Measurements from ENCODE around the gene BAIAP2. TPM values are rescaled to one million over a fixed set of nuclear protein-coding genes. Genes with fewer than 3 reads are reported as not detected.

Gene BAIAP2
- total and polyA plus RNA-seq, 10 of the 15 experiments (the other 5 are each of a cell fraction or from before 2014, with no cell fraction given) = 0.15 to 1.2 (median 0.46) TPM; not detected in 2

GRCh38 chr17:81101614-81102306, 66.8 kb downstream of the BAIAP2 start (continued):
- TF ChIP-seq ZNF687 (IDR thresholded peaks at IDR 0.05) = 0 out of 2 replicates have a peak, but pooled peaks have one; percentile 21
- TF ChIP-seq, protein P1, sequence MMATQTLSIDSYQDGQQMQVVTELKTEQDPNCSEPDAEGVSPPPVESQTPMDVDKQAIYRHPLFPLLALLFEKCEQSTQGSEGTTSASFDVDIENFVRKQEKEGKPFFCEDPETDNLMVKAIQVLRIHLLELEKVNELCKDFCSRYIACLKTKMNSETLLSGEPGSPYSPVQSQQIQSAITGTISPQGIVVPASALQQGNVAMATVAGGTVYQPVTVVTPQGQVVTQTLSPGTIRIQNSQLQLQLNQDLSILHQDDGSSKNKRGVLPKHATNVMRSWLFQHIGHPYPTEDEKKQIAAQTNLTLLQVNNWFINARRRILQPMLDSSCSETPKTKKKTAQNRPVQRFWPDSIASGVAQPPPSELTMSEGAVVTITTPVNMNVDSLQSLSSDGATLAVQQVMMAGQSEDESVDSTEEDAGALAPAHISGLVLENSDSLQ (IDR thresholded peaks at IDR 0.05) = peak; percentile 65
- peak; percentile 83 for TF ChIP-seq RAD21 (IDR thresholded peaks at IDR 0.05; ENCODE audit: insufficient read depth, low read depth, low read length)
- no peak for TF ChIP-seq ASH2L (IDR thresholded peaks at IDR 0.05; ENCODE audit: borderline replicate concordance, low read depth)
- TF ChIP-seq RELA (IDR thresholded peaks at IDR 0.05; ENCODE audit: borderline replicate concordance, partially characterized antibody) = peak; percentile 24
- peak; percentile 63 for TF ChIP-seq DPF2 (IDR thresholded peaks at IDR 0.05)
- TF ChIP-seq POU2F2 (IDR thresholded peaks at IDR 0.05; ENCODE audit: borderline replicate concordance, low read depth, low read length) = 0 out of 3 replicates have a peak, but pooled peaks have one; percentile 51
- peak; percentile 73 for TF ChIP-seq LARP7 (IDR thresholded peaks at IDR 0.05)
- no peak for TF ChIP-seq KDM1A (IDR thresholded peaks at IDR 0.05; ENCODE audit: borderline replicate concordance)
- TF ChIP-seq HCFC1 (IDR thresholded peaks at IDR 0.05; ENCODE audit: low read length) = peak; percentile 43; the same call in 1 of the 2 replicates
- TF ChIP-seq ATF3 (IDR thresholded peaks at IDR 0.05; ENCODE audit: borderline replicate concordance, extremely low read depth, low read depth, low read length) = peak; percentile 56; the same call in 1 of the 2 replicates
- TF ChIP-seq, protein P2, sequence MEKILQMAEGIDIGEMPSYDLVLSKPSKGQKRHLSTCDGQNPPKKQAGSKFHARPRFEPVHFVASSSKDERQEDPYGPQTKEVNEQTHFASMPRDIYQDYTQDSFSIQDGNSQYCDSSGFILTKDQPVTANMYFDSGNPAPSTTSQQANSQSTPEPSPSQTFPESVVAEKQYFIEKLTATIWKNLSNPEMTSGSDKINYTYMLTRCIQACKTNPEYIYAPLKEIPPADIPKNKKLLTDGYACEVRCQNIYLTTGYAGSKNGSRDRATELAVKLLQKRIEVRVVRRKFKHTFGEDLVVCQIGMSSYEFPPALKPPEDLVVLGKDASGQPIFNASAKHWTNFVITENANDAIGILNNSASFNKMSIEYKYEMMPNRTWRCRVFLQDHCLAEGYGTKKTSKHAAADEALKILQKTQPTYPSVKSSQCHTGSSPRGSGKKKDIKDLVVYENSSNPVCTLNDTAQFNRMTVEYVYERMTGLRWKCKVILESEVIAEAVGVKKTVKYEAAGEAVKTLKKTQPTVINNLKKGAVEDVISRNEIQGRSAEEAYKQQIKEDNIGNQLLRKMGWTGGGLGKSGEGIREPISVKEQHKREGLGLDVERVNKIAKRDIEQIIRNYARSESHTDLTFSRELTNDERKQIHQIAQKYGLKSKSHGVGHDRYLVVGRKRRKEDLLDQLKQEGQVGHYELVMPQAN (conservative IDR thresholded peaks at IDR 0.05) = peak; percentile 47; the same call in 1 of the 2 replicates
- no peak for TF ChIP-seq STAT3 (IDR thresholded peaks at IDR 0.05; ENCODE audit: low read depth, low read length)
- no peak for TF ChIP-seq NFYB (IDR thresholded peaks at IDR 0.05; ENCODE audit: insufficient read depth, low read depth, low read length)
- TF ChIP-seq TCF3 (IDR thresholded peaks at IDR 0.05; ENCODE audit: borderline replicate concordance, insufficient read depth, low read depth, low read length) = 0 out of 2 replicates have a peak, but pooled peaks have one; percentile 54
- TF ChIP-seq NBN (IDR thresholded peaks at IDR 0.05) = 0 out of 2 replicates have a peak, but pooled peaks have one; percentile 43
- TF ChIP-seq, protein P3, sequence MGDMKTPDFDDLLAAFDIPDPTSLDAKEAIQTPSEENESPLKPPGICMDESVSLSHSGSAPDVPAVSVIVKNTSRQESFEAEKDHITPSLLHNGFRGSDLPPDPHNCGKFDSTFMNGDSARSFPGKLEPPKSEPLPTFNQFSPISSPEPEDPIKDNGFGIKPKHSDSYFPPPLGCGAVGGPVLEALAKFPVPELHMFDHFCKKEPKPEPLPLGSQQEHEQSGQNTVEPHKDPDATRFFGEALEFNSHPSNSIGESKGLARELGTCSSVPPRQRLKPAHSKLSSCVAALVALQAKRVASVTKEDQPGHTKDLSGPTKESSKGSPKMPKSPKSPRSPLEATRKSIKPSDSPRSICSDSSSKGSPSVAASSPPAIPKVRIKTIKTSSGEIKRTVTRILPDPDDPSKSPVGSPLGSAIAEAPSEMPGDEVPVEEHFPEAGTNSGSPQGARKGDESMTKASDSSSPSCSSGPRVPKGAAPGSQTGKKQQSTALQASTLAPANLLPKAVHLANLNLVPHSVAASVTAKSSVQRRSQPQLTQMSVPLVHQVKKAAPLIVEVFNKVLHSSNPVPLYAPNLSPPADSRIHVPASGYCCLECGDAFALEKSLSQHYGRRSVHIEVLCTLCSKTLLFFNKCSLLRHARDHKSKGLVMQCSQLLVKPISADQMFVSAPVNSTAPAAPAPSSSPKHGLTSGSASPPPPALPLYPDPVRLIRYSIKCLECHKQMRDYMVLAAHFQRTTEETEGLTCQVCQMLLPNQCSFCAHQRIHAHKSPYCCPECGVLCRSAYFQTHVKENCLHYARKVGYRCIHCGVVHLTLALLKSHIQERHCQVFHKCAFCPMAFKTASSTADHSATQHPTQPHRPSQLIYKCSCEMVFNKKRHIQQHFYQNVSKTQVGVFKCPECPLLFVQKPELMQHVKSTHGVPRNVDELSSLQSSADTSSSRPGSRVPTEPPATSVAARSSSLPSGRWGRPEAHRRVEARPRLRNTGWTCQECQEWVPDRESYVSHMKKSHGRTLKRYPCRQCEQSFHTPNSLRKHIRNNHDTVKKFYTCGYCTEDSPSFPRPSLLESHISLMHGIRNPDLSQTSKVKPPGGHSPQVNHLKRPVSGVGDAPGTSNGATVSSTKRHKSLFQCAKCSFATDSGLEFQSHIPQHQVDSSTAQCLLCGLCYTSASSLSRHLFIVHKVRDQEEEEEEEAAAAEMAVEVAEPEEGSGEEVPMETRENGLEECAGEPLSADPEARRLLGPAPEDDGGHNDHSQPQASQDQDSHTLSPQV (IDR thresholded peaks at IDR 0.05) = peak; percentile 94
